Measurements from ENCODE around the gene PTPRK. TPM values are rescaled to one million over a fixed set of nuclear protein-coding genes. Genes with fewer than 3 reads are reported as not detected.

PTPRK gene
- total and polyA plus RNA-seq, 2 of the 13 experiments (the other 11 are each of a cell fraction or from before 2014, with no cell fraction given): 43.6 to 98.3 TPM

DNA sequence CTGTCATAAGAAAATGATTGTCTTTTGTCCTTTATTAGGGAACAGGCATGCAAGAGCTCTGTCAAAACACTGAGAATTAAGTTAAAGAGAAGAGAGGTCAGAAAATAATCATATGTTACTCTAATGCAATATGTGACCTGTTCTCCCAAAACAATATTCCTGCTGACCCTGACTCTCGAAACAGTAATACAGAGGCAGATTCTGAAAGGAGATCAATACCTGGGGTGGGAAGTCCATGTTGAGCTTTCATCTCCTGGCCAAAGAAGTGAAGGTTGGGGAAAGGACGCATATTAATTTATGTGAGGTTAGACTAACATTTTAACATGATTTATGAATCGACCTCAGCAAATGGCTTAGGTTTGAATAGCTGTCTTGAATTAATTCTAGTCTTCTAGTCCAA, 243.0 kb downstream of the PTPRK start (continued):
- TF ChIP-seq, protein P1, sequence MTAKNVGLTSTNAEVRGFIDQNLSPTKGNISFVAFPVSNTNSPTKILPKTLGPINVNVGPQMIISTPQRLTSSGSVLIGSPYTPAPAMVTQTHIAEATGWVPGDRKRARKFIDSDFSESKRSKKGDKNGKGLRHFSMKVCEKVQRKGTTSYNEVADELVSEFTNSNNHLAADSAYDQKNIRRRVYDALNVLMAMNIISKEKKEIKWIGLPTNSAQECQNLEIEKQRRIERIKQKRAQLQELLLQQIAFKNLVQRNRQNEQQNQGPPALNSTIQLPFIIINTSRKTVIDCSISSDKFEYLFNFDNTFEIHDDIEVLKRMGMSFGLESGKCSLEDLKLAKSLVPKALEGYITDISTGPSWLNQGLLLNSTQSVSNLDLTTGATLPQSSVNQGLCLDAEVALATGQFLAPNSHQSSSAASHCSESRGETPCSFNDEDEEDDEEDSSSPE (CRISPR knock-in tag; IDR thresholded peaks at IDR 0.05): no peak
- TF ChIP-seq RARG (CRISPR knock-in tag; IDR thresholded peaks at IDR 0.05; ENCODE audit: low read depth) (no peak), NCOA1 (CRISPR knock-in tag; IDR thresholded peaks at IDR 0.05) (no peak), NCOR1 (IDR thresholded peaks at IDR 0.05; ENCODE audit: borderline replicate concordance, low read length) (no peak), CEBPB (IDR thresholded peaks at IDR 0.05; ENCODE audit: borderline replicate concordance, low read depth, low read length) (no peak), ZNF292 (CRISPR knock-in tag; IDR thresholded peaks at IDR 0.05; ENCODE audit: borderline replicate concordance, low read depth) (0 out of 2 replicates have a peak, but pooled peaks have one; percentile 27), BHLHE40 (IDR thresholded peaks at IDR 0.05; ENCODE audit: low read length) (no peak), NRL (CRISPR knock-in tag; IDR thresholded peaks at IDR 0.05; ENCODE audit: borderline replicate concordance) (no peak), CREB1 (IDR thresholded peaks at IDR 0.05) (no peak), CREB1 (CRISPR knock-in tag; IDR thresholded peaks at IDR 0.05) (peak; percentile 36; the same call in 1 of the 2 replicates), ZNF777 (CRISPR knock-in tag; IDR thresholded peaks at IDR 0.05) (no peak), KAT7 (CRISPR knock-in tag; IDR thresholded peaks at IDR 0.05; ENCODE audit: borderline replicate concordance) (no peak), NR1H2 (CRISPR knock-in tag; IDR thresholded peaks at IDR 0.05; ENCODE audit: borderline replicate concordance, low read depth) (no peak), ZNF24 (IDR thresholded peaks at IDR 0.05) (no peak), POGZ (CRISPR knock-in tag; IDR thresholded peaks at IDR 0.05) (peak; percentile 83), XBP1 (CRISPR knock-in tag; IDR thresholded peaks at IDR 0.05) (no peak), PCBP1 (IDR thresholded peaks at IDR 0.05; ENCODE audit: borderline replicate concordance, low read depth, low read length) (no peak)
- TF ChIP-seq, protein P2, sequence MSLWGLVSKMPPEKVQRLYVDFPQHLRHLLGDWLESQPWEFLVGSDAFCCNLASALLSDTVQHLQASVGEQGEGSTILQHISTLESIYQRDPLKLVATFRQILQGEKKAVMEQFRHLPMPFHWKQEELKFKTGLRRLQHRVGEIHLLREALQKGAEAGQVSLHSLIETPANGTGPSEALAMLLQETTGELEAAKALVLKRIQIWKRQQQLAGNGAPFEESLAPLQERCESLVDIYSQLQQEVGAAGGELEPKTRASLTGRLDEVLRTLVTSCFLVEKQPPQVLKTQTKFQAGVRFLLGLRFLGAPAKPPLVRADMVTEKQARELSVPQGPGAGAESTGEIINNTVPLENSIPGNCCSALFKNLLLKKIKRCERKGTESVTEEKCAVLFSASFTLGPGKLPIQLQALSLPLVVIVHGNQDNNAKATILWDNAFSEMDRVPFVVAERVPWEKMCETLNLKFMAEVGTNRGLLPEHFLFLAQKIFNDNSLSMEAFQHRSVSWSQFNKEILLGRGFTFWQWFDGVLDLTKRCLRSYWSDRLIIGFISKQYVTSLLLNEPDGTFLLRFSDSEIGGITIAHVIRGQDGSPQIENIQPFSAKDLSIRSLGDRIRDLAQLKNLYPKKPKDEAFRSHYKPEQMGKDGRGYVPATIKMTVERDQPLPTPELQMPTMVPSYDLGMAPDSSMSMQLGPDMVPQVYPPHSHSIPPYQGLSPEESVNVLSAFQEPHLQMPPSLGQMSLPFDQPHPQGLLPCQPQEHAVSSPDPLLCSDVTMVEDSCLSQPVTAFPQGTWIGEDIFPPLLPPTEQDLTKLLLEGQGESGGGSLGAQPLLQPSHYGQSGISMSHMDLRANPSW (CRISPR knock-in tag; IDR thresholded peaks at IDR 0.05; ENCODE audit: borderline replicate concordance): no peak
- TF ChIP-seq, protein P3, sequence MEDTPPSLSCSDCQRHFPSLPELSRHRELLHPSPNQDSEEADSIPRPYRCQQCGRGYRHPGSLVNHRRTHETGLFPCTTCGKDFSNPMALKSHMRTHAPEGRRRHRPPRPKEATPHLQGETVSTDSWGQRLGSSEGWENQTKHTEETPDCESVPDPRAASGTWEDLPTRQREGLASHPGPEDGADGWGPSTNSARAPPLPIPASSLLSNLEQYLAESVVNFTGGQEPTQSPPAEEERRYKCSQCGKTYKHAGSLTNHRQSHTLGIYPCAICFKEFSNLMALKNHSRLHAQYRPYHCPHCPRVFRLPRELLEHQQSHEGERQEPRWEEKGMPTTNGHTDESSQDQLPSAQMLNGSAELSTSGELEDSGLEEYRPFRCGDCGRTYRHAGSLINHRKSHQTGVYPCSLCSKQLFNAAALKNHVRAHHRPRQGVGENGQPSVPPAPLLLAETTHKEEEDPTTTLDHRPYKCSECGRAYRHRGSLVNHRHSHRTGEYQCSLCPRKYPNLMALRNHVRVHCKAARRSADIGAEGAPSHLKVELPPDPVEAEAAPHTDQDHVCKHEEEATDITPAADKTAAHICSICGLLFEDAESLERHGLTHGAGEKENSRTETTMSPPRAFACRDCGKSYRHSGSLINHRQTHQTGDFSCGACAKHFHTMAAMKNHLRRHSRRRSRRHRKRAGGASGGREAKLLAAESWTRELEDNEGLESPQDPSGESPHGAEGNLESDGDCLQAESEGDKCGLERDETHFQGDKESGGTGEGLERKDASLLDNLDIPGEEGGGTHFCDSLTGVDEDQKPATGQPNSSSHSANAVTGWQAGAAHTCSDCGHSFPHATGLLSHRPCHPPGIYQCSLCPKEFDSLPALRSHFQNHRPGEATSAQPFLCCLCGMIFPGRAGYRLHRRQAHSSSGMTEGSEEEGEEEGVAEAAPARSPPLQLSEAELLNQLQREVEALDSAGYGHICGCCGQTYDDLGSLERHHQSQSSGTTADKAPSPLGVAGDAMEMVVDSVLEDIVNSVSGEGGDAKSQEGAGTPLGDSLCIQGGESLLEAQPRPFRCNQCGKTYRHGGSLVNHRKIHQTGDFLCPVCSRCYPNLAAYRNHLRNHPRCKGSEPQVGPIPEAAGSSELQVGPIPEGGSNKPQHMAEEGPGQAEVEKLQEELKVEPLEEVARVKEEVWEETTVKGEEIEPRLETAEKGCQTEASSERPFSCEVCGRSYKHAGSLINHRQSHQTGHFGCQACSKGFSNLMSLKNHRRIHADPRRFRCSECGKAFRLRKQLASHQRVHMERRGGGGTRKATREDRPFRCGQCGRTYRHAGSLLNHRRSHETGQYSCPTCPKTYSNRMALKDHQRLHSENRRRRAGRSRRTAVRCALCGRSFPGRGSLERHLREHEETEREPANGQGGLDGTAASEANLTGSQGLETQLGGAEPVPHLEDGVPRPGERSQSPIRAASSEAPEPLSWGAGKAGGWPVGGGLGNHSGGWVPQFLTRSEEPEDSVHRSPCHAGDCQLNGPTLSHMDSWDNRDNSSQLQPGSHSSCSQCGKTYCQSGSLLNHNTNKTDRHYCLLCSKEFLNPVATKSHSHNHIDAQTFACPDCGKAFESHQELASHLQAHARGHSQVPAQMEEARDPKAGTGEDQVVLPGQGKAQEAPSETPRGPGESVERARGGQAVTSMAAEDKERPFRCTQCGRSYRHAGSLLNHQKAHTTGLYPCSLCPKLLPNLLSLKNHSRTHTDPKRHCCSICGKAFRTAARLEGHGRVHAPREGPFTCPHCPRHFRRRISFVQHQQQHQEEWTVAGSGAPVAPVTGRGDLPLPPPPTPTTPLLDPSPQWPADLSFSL (CRISPR knock-in tag; IDR thresholded peaks at IDR 0.05): no peak
- TF ChIP-seq, protein P4, sequence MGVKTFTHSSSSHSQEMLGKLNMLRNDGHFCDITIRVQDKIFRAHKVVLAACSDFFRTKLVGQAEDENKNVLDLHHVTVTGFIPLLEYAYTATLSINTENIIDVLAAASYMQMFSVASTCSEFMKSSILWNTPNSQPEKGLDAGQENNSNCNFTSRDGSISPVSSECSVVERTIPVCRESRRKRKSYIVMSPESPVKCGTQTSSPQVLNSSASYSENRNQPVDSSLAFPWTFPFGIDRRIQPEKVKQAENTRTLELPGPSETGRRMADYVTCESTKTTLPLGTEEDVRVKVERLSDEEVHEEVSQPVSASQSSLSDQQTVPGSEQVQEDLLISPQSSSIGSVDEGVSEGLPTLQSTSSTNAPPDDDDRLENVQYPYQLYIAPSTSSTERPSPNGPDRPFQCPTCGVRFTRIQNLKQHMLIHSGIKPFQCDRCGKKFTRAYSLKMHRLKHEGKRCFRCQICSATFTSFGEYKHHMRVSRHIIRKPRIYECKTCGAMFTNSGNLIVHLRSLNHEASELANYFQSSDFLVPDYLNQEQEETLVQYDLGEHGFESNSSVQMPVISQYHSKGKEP (CRISPR knock-in tag; IDR thresholded peaks at IDR 0.05): no peak

Measured in HepG2 (cell line).